HFF-Myc (cell line): ENCODE data around the gene DIP2B.

Experiments
- DNase-seq: peaks from one replicate; pipeline ENCODE4 v3.0.0-alpha.2; 2011; ENCODE audit warnings: low read depth; ENCODE audit errors: extremely low read depth
- H3K4me3 ChIP-seq: replicated peaks from 2 replicates; pipeline ENCODE4 v1.5.1; 2011; ENCODE audit warnings: low read depth, mild to moderate bottlenecking, control low read depth, low read length
- CTCF ChIP-seq: IDR thresholded peaks from 2 replicates; pipeline ENCODE4 v1.5.1; 2012; ENCODE audit warnings: mild to moderate bottlenecking, low read depth, low read length, control low read depth; ENCODE audit errors: missing control alignments

Gene DIP2B

GRCh38 chr12:50573271-50573670 is 68.5 kb downstream of the DIP2B start:
- H3K4me3 ChIP-seq: no peak overlapping the region
- TF ChIP-seq CTCF: no peak
- no peak for DNase-seq

GRCh38 chr12:50574601-50575348 is 70.0 kb downstream of the DIP2B start:
- no peak for TF ChIP-seq CTCF
- DNase-seq: peak; percentile 19
- no peak overlapping the region for H3K4me3 ChIP-seq

GRCh38 chr12:50579757-50580267 is 75.0 kb downstream of the DIP2B start:
- H3K4me3 ChIP-seq: no peak overlapping the region
- DNase-seq: no peak

GRCh38 chr12:50580436-50580835 is 75.7 kb downstream of the DIP2B start:
- no peak for TF ChIP-seq CTCF

More at GRCh38 chr12:50579757-50580267, 75.0 kb downstream of the DIP2B start:
- no peak for TF ChIP-seq CTCF

GRCh38 chr12:50581226-50582184 is 76.7 kb downstream of the DIP2B start:
- no peak for TF ChIP-seq CTCF
- no peak overlapping the region for H3K4me3 ChIP-seq
- DNase-seq: no peak

More at GRCh38 chr12:50580436-50580835, 75.7 kb downstream of the DIP2B start:
- DNase-seq: no peak
- no peak overlapping the region for H3K4me3 ChIP-seq

GRCh38 chr12:50584135-50584534 is 79.3 kb downstream of the DIP2B start:
- H3K4me3 ChIP-seq: no peak overlapping the region
- DNase-seq: no peak
- TF ChIP-seq CTCF: no peak
